ENCODE measurements around the gene GRIN1.

GRCh38 chr9:137136881-137137607 is 1.9 kb upstream of the GRIN1 start:
- TF ChIP-seq ZFP36 (IDR thresholded peaks at IDR 0.05; ENCODE audit: borderline replicate concordance, partially characterized antibody) (no peak), CTCF (IDR thresholded peaks at IDR 0.05) (no peak), POLR2A (IDR thresholded peaks at IDR 0.05; ENCODE audit: low read length) (no peak), GATA3 (IDR thresholded peaks at IDR 0.05; ENCODE audit: borderline replicate concordance) (no peak), JUNB (IDR thresholded peaks at IDR 0.05) (no peak), EP300 (IDR thresholded peaks at IDR 0.05) (no peak), BHLHE40 (IDR thresholded peaks at IDR 0.05; ENCODE audit: low read depth, low read length) (no peak), USF2 (IDR thresholded peaks at IDR 0.05) (no peak), JUN (IDR thresholded peaks at IDR 0.05) (no peak), REST (IDR thresholded peaks at IDR 0.05) (no peak), RAD21 (conservative IDR thresholded peaks at IDR 0.05 in 1 of 2, IDR thresholded peaks at IDR 0.05 in 1 of 2) (no peak), CEBPB (IDR thresholded peaks at IDR 0.05) (no peak), HDAC2 (IDR thresholded peaks at IDR 0.05) (no peak)
